Measurements from ENCODE around the gene RBM28. TPM values are rescaled to one million over a fixed set of nuclear protein-coding genes. Genes with fewer than 3 reads are reported as not detected.

The RBM28 gene
- total RNA-seq, 2 donors from 2014 or later = 20.2 to 28.3 TPM

GRCh38 chr7:128381161-128381821 lies 37.6 kb upstream of the RBM28 start:
- WGBS, 2 donors = 57 to 61% methylated on average over 18 to 19 of the region's 19 CpGs
- H3K27me3 ChIP-seq = no peaks in the 10 kb centered on the region
- no peak for TF ChIP-seq POLR2A (IDR thresholded peaks at IDR 0.05)
- peak in 3 of 7 experiments; percentile 5 to 10 (median 8) for TF ChIP-seq CTCF (IDR thresholded peaks at IDR 0.05)
- ATAC-seq = no peak
- no peak overlapping the region for H3K27ac ChIP-seq
- no peak for DNase-seq
- H3K4me3 ChIP-seq = no peak overlapping the region
- H3K36me3 ChIP-seq (replicated peaks in 1 of 2; ENCODE audit: insufficient read depth in 1 of 2, low read depth in 2 of 2) = no peaks in the 10 kb centered on the region
- no peaks in the 10 kb centered on the region for H3K9me3 ChIP-seq
- intact Hi-C loops (cut with DNase I) = no loop called here
- H3K4me1 ChIP-seq = no peaks in the 10 kb centered on the region

GRCh38 chr7:128380483-128381106 lies 36.9 kb upstream of the RBM28 start:
- DNase-seq = no peak
- TF ChIP-seq CTCF (IDR thresholded peaks at IDR 0.05) = no peak
- H3K9me3 ChIP-seq = no peaks in the 10 kb centered on the region
- intact Hi-C loops (cut with DNase I) = no loop called here
- no peaks in the 10 kb centered on the region for H3K4me1 ChIP-seq
- H3K27me3 ChIP-seq = no peaks in the 10 kb centered on the region
- no peak overlapping the region for H3K27ac ChIP-seq
- no peak for ATAC-seq
- 75 to 100% methylated on average over 1 to 3 of the region's 3 CpGs for WGBS, 2 donors
- H3K36me3 ChIP-seq (replicated peaks in 1 of 2; ENCODE audit: insufficient read depth in 1 of 2, low read depth in 2 of 2) = no peaks in the 10 kb centered on the region
- H3K4me3 ChIP-seq = no peak overlapping the region

DNA sequence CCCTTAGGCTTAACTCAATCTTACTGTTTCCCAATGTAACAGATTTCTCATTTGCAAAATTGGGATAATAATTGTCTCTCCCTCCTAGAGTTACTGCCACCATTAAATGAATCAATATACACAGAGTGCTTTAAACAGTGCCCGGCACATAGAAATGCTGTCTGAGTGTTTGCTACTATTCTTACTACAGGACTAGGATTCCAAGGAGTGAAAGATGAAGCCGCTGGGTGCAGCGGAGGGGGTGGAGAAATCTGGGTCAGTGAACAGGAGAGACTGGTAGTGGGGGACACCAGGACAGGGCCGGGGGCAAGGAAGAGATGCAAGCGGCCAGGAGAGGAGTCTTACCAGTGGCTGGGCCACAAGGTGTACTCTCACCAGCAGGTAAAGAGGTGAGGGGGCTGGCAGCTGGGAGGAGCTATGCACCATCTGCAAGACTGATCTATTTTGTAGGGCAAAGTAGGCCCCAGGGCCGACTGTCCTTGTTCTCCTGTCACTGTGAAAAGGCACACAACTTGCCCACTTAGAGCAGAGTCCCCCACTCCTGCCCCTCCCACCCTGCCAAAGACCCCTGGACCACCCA lies 36.3 kb upstream of the RBM28 start:
- H3K36me3 ChIP-seq (replicated peaks in 1 of 2; ENCODE audit: insufficient read depth in 1 of 2, low read depth in 2 of 2) = no peaks in the 10 kb centered on the region
- DNase-seq = no peak
- H3K4me3 ChIP-seq = no peak overlapping the region
- H3K27ac ChIP-seq = no peak overlapping the region
- WGBS, 2 donors = 84% methylated on average over 5 to 6 of the region's 6 CpGs
- H3K27me3 ChIP-seq = no peaks in the 10 kb centered on the region
- TF ChIP-seq CTCF (IDR thresholded peaks at IDR 0.05) (no peak), POLR2A (IDR thresholded peaks at IDR 0.05) (no peak)
- intact Hi-C loops (cut with DNase I) = no loop called here
- H3K4me1 ChIP-seq = no peaks in the 10 kb centered on the region
- H3K9me3 ChIP-seq = no peaks in the 10 kb centered on the region
- ATAC-seq = no peak

DNA sequence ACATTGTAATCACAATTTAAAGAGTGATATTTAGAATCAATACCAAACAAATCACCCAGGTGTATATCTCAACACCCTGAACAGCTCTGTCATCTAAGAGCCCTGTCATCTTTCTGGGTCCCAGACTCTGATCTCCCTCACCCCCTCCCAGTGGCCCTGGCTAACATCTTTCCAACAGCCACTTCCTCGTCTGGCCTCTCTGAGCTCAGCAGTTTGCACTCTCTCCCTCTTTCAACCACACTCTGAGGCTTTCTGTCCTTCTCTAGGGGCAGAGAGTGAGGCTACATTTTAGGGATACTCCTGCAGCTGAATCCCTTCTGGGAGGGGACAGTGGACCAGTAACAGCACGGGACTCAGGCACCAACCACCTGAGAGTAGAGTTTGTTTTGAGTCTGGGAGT lies 34.9 kb upstream of the RBM28 start:
- no peak for ATAC-seq
- no peak overlapping the region for H3K4me3 ChIP-seq
- no peak overlapping the region for H3K27ac ChIP-seq
- no peaks in the 10 kb centered on the region for H3K27me3 ChIP-seq
- H3K9me3 ChIP-seq = no peaks in the 10 kb centered on the region
- no peaks in the 10 kb centered on the region for H3K36me3 ChIP-seq (replicated peaks in 1 of 2; ENCODE audit: insufficient read depth in 1 of 2, low read depth in 2 of 2)
- TF ChIP-seq CTCF (IDR thresholded peaks at IDR 0.05) (no peak), POLR2A (IDR thresholded peaks at IDR 0.05) (no peak)
- WGBS, 2 donors = 31 to 32% methylated on average over 2 of the region's 2 CpGs
- DNase-seq = no peak
- intact Hi-C loops (cut with DNase I) = no loop called here
- no peaks in the 10 kb centered on the region for H3K4me1 ChIP-seq
